Fibroblast of lung (primary cell): ENCODE measurements around the gene PCYT1A.

ENCODE experiments used
- CTCF ChIP-seq, 2 donors: IDR thresholded peaks in 1 of 2; conservative IDR thresholded peaks in 1 of 2; 1 replicate in 1 of 2; 2 replicates in 1 of 2; pipeline ENCODE4 v1.5.1; 2011 to 2012; ENCODE audit warnings: low read length in 2 of 2, control low read depth in 1 of 2, inconsistent platforms in 1 of 2, low read depth in 1 of 2, mild to moderate bottlenecking in 1 of 2
- EZH2 ChIP-seq: IDR thresholded peaks from 2 replicates; pipeline ENCODE4 v1.5.1; 2012; ENCODE audit warnings: low read length, control low read depth, mild to moderate bottlenecking; ENCODE audit errors: missing control alignments

- TF ChIP-seq EZH2 (no peak), CTCF (conservative IDR thresholded peaks at IDR 0.05 in 1 of 2, IDR thresholded peaks at IDR 0.05 in 1 of 2; ENCODE audit: low read depth in 1 of 2, low read length in 2 of 2) (no peak)
Observed at GRCh38 chr3:196317687-196318467, 30.4 kb upstream of the PCYT1A start, which contains the start of gene DYNLT2B.
